GM12892 (cell line): ENCODE data around the gene EFL1.
"Not testable (repeated sequence)": the region's sequence is repeated elsewhere in the genome, so short reads cannot be mapped to it uniquely, and the experiment has no call there.

Experiments
- POLR2A ChIP-seq: IDR thresholded peaks from 2 replicates; pipeline ENCODE4 v1.6.1; 2011; ENCODE audit warnings: low read depth, low read length, control low read depth
- POLR2AphosphoS5 ChIP-seq: IDR thresholded peaks from 2 replicates; pipeline ENCODE4 v1.6.1; 2011; ENCODE audit warnings: low read depth, low read length, control low read depth

GRCh38 chr15:82216092-82216491, 46.4 kb downstream of the EFL1 start:
- TF ChIP-seq POLR2A, POLR2AphosphoS5: not testable (repeated sequence)
